Stimulated activated CD8-positive, alpha-beta memory T cell treated with anti-CD3 and anti-CD28 coated beads, Interleukin-2, amount 100 ng/mL, for 48 hours (primary cell): ENCODE measurements around the gene DND1.
"Not testable (repeated sequence)": the region's sequence is repeated elsewhere in the genome, so short reads cannot be mapped to it uniquely, and the experiment has no call there.

ENCODE experiments used
- DNase-seq, 2 donors: peaks; one replicate each; pipeline ENCODE4 v3.0.0-alpha.2; 2020; ENCODE audit warnings: low read depth in 2 of 2

Gene DND1

DNA sequence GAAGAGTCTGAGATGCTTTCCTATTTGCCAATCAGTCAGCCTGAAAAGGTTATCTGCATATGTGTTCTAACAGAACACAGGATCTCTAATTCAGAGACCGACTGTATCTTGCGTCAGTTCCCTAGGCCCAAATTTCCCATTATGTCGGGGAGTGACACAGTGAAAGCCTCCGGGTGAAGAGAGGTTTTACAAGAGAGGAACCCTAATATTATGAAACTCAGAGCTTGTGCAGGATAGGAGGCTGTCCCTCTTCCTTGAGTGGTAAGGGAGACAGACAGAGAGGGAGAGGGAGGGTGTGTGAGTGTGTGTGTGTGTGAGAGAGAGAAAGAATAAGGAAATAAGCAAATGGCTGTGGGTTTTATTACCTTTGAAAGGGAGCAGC lies 42.3 kb downstream of the DND1 start:
- DNase-seq, result no peak

DNA sequence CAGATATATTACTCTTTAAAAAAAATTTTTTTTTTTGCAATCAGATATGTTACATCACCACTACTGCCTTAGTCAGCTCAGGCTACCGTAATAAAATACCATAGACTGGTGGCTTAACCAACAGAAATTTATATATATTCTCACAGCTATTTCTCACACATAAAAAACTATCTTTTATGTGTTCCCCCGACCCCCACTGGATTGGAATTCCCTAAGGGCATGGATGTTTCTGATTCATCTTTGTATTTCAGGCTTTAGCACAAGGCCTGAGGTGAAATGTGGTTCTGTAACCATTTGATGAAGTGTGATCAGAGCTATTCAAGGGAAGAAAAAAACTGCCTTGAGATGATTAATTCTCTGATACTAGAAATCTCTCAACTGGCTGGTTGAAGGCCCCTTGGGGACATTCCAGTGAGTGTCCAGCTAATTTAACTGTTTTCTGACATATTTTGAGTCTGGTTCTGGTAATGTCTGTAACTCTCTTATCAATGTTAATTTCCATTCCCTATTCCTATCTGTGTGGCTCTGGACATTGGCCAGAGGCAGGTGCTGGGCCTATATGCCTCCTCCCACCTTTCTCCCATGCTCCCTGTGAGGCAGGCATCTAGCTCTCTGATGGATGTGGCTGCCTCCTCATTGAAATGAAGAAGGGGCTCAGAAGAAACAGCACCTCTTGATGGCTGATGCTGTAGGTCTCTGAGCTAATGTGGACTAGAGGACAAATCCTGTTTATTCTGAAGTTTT lies 42.9 kb downstream of the DND1 start:
- no peak for DNase-seq

DNA sequence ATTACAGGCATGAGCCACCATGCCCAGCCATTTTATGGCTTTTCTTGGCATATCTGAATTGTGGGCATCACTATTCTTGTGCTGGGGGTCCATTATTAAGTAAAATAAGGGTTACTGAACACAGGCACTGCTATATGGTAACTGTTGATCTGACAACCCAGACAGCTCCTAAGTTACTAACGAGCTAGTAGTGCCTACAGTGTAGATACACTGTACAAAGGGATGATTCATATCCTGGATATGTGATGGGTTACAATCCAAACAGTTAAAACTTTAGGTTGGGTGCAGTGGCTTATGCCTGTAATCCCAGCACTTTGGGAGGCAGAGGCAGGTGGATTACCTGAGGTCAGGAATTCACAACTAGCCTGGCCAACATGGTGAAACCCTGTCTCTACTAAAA lies 44.7 kb downstream of the DND1 start:
- DNase-seq, result no peak

DNA sequence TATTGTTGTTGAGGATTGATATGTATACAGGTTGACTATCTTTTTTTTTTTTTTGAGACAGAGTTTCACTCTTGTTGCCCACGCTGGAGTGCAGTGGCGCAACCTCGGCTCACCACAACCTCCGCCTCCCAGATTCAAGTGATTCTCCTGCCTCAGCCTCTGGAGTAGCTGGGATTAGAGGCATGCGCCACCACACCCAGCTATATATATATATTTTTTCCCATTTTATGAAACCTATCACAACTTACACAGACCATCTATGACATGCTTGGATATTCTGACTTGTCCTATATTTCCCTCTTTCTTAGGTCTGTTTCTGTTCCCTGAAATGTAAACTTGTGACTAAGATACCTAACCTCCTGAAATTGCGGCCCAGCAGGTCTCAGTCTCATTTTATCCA lies 45.4 kb downstream of the DND1 start:
- DNase-seq, result no peak

DNA sequence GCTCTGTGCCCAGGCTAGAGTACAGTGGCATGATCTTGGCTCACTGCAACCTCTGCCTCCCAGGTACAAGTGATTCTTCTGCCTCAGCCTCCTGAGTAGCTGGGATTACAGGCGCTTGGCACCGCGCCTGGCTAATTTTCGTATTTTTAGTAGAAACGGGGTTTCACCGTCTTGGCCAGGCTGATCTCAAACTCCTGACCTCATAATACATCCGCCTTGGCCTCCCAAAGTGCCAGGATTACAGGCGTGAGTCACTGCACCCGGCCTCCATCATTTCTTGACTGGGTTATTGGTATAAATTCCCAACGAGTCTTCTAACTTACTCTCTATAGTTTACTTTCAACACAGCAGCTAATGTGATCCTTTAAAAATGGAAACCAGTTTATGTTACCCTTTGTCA lies 48.5 kb downstream of the DND1 start:
- not testable (repeated sequence) for DNase-seq

DNA sequence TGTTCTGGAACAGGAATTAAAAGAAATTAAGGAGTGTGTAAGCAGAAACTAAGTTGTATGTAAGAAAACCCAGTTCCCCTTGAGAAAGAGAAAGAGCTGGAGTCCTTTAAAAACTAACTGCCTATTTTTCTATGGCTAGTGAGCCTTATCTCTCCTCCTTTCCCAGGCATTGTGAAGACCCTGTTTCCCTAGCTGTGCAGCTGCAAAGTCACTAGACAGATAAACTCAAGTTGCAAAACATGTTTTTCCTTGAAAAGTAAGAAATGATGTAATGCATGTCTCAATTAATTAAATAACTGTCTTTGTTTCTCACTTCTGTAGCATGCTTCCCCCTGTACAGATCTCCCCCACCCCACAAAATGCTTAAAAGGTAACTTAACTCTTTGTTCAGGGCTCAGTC lies 50.3 kb downstream of the DND1 start:
- DNase-seq, result not testable (repeated sequence)

DNA sequence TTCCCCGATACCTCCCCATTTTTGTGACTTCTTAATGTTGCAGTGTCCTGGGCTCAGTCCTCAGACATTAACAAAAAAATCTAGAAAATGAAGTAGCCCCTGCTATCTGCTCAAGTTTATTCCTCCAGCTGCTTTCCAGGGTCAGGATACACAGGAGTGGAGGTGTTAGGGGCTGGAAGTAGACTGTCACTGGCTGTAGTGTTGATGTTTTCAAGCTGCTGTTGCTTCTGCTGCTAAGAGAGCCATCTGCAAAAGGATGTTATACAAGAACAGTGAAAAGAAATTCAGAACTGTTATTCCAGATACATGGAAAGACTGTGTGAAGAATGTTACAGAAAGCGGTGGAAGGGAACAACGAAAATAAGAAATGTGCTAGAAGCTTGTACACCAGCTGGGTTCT lies 51.1 kb downstream of the DND1 start:
- no peak for DNase-seq
